ENCODE measurements around the gene ACD.

DNA sequence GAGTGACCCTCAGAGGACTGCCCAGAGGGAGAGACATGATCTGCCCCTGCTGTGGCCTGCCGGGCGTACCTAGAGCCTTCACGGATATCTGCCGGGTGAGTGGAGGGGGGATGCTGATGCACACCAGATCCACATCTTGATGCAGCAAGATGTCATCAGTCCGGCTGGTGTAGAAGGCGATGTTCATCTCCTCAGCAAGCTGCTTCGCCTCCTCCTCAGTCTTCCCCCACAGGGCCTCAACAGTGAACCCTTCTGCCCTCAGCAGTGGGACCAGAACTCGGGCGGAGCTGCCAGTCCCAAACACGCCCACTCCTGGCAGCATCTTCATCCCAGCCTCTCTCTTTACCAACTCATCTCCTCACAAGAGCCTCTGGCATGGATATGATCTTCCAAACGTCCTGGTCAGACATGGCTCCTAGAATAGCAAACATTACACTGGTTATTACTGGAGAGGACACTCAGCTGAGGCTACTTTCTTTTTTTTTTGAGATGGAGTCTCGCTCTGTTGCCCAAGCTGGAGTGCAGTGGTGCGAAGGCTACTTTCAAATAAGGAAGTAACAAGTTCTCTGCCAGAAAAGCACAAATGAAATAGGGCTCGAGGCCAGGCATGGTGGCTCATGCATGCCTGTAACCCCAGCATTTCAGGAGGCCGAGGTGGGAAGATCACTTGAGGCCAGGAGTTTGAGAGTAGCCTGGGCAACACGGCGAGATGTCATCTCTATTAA lies 25.5 kb upstream of the ACD start:
- TF ChIP-seq, protein P1, sequence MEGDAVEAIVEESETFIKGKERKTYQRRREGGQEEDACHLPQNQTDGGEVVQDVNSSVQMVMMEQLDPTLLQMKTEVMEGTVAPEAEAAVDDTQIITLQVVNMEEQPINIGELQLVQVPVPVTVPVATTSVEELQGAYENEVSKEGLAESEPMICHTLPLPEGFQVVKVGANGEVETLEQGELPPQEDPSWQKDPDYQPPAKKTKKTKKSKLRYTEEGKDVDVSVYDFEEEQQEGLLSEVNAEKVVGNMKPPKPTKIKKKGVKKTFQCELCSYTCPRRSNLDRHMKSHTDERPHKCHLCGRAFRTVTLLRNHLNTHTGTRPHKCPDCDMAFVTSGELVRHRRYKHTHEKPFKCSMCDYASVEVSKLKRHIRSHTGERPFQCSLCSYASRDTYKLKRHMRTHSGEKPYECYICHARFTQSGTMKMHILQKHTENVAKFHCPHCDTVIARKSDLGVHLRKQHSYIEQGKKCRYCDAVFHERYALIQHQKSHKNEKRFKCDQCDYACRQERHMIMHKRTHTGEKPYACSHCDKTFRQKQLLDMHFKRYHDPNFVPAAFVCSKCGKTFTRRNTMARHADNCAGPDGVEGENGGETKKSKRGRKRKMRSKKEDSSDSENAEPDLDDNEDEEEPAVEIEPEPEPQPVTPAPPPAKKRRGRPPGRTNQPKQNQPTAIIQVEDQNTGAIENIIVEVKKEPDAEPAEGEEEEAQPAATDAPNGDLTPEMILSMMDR (IDR thresholded peaks at IDR 0.05), result no peak
- no peak for TF ChIP-seq POLR2A (IDR thresholded peaks at IDR 0.05)

Measured in testis (tissue), 2 donors.